H1 (cell line): ENCODE results near the gene SYTL2. TPM values are rescaled to one million over a fixed set of nuclear protein-coding genes. Genes with fewer than 3 reads are reported as not detected.

Experiments used
- BRCA1 ChIP-seq: IDR thresholded peaks from 2 replicates; pipeline ENCODE4 v1.6.1; 2012; ENCODE audit warnings: low read depth, low read length, improper control_type of control experiment
- CHD1 ChIP-seq: IDR thresholded peaks from 2 replicates; pipeline ENCODE4 v1.6.1; 2012; ENCODE audit warnings: low read depth, low read length, improper control_type of control experiment
- EZH2 ChIP-seq: fragments of 200-600 bp; sonication (generic); IDR thresholded peaks from 2 replicates; pipeline ENCODE4 v1.7.1; 2012; ENCODE audit warnings: low read depth, mild to moderate bottlenecking, moderate library complexity, low read length, inconsistent platforms; ENCODE audit not compliant: severe bottlenecking
- NANOG ChIP-seq: IDR thresholded peaks from 2 replicates; pipeline ENCODE4 v1.6.1; 2011; ENCODE audit warnings: low read length, low read depth, mild to moderate bottlenecking, inconsistent platforms; ENCODE audit not compliant: insufficient read depth, poor library complexity, severe bottlenecking
- NRF1 ChIP-seq: IDR thresholded peaks from 2 replicates; pipeline ENCODE4 v1.6.1; 2011; ENCODE audit warnings: mild to moderate bottlenecking, low read depth, low read length, improper control_type of control experiment
- POLR2A ChIP-seq, 2 experiments: IDR thresholded peaks; 1 replicate in 1 of 2; 2 replicates in 1 of 2; pipeline ENCODE4 v1.6.1; 2011; ENCODE audit warnings: low read depth in 2 of 2, low read length in 2 of 2, mild to moderate bottlenecking in 2 of 2; ENCODE audit errors: control extremely low read depth in 1 of 2
- RAD21 ChIP-seq, 2 experiments: IDR thresholded peaks in 1 of 2; conservative IDR thresholded peaks in 1 of 2; 2 replicates each; pipeline ENCODE4 v1.6.1; 2011; ENCODE audit warnings: low read depth in 2 of 2, low read length in 2 of 2, improper control_type of control experiment in 1 of 2, inconsistent platforms in 1 of 2, mild to moderate bottlenecking in 1 of 2, moderate library complexity in 1 of 2
- RXRA ChIP-seq: IDR thresholded peaks from 2 replicates; pipeline ENCODE4 v1.6.1; 2011; ENCODE audit warnings: low read depth, mild to moderate bottlenecking, low read length, moderate library complexity; ENCODE audit not compliant: insufficient read depth
- SAP30 ChIP-seq: fragments of 300-600 bp; sonication (generic); IDR thresholded peaks from 2 replicates; pipeline ENCODE4 v1.7.1; 2012; ENCODE audit warnings: low read length, moderate library complexity, mild to moderate bottlenecking, inconsistent platforms; ENCODE audit not compliant: insufficient read depth, insufficient replicate concordance
- TAF7 ChIP-seq: optimal IDR thresholded peaks from 2 replicates; pipeline ENCODE3; 2011; ENCODE audit warnings: low read depth, mild to moderate bottlenecking, inconsistent platforms, low read length, moderate library complexity, borderline replicate concordance
- polyA plus RNA-seq, 7 experiments: library from polyadenylated mRNA; depleted of rRNA in 3 of 7; stranded (reverse) in 5 of 7; unstranded in 2 of 7; fragments of >200 nt in 5 of 7; fragments of 200-250 nt in 2 of 7; gene quantifications; 1 replicate in 5 of 7; 2 replicates in 1 of 7; 4 replicates in 1 of 7; pipeline versions ENCODE4 v1.2.1 to v1.2.3, GENCODE V29; 2011 to 2013; ENCODE audit warnings: missing spikeins in 2 of 7, mixed read lengths in 2 of 7
- total RNA-seq: library from RNA; stranded (reverse); fragmentation: NEBNext Ultra II Directional; extraction: Animal tissue kit (Norgen Biotek cat#: 25700); gene quantifications from 2 replicates; pipeline ENCODE4 v1.2.1, GENCODE V29; 2021
- TF ChIP-seq, protein P1 (sequence below): fragments of 300-600 bp; sonication (generic); IDR thresholded peaks from 2 replicates; pipeline ENCODE4 v1.7.1; 2012; ENCODE audit warnings: low read length, moderate library complexity, mild to moderate bottlenecking, inconsistent platforms; ENCODE audit not compliant: insufficient replicate concordance

The SYTL2 gene
- total and polyA plus RNA-seq, 2 of the 8 experiments (the other 6 are each of a cell fraction or from before 2014, with no cell fraction given) = 1.3 to 9.1 TPM

DNA sequence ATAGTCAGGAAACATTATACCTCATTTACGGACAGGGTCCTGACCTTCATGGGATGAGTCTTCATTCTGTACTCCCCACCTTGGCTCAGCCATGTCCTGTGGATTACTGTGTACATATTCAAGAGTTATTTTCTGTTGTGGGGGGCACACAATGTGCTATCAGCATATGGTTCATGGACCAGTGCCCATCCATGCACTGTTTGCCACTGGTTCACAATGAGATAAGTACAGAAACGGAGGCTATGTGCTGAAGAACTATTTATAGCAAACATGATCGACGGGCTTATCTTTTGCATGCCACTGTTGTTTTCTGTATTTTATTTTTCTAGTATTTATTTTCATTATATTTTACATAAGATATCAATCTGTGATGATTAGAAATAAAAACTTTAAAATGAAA lies 68.6 kb downstream of the SYTL2 start (continued):
- TF ChIP-seq, protein P1, sequence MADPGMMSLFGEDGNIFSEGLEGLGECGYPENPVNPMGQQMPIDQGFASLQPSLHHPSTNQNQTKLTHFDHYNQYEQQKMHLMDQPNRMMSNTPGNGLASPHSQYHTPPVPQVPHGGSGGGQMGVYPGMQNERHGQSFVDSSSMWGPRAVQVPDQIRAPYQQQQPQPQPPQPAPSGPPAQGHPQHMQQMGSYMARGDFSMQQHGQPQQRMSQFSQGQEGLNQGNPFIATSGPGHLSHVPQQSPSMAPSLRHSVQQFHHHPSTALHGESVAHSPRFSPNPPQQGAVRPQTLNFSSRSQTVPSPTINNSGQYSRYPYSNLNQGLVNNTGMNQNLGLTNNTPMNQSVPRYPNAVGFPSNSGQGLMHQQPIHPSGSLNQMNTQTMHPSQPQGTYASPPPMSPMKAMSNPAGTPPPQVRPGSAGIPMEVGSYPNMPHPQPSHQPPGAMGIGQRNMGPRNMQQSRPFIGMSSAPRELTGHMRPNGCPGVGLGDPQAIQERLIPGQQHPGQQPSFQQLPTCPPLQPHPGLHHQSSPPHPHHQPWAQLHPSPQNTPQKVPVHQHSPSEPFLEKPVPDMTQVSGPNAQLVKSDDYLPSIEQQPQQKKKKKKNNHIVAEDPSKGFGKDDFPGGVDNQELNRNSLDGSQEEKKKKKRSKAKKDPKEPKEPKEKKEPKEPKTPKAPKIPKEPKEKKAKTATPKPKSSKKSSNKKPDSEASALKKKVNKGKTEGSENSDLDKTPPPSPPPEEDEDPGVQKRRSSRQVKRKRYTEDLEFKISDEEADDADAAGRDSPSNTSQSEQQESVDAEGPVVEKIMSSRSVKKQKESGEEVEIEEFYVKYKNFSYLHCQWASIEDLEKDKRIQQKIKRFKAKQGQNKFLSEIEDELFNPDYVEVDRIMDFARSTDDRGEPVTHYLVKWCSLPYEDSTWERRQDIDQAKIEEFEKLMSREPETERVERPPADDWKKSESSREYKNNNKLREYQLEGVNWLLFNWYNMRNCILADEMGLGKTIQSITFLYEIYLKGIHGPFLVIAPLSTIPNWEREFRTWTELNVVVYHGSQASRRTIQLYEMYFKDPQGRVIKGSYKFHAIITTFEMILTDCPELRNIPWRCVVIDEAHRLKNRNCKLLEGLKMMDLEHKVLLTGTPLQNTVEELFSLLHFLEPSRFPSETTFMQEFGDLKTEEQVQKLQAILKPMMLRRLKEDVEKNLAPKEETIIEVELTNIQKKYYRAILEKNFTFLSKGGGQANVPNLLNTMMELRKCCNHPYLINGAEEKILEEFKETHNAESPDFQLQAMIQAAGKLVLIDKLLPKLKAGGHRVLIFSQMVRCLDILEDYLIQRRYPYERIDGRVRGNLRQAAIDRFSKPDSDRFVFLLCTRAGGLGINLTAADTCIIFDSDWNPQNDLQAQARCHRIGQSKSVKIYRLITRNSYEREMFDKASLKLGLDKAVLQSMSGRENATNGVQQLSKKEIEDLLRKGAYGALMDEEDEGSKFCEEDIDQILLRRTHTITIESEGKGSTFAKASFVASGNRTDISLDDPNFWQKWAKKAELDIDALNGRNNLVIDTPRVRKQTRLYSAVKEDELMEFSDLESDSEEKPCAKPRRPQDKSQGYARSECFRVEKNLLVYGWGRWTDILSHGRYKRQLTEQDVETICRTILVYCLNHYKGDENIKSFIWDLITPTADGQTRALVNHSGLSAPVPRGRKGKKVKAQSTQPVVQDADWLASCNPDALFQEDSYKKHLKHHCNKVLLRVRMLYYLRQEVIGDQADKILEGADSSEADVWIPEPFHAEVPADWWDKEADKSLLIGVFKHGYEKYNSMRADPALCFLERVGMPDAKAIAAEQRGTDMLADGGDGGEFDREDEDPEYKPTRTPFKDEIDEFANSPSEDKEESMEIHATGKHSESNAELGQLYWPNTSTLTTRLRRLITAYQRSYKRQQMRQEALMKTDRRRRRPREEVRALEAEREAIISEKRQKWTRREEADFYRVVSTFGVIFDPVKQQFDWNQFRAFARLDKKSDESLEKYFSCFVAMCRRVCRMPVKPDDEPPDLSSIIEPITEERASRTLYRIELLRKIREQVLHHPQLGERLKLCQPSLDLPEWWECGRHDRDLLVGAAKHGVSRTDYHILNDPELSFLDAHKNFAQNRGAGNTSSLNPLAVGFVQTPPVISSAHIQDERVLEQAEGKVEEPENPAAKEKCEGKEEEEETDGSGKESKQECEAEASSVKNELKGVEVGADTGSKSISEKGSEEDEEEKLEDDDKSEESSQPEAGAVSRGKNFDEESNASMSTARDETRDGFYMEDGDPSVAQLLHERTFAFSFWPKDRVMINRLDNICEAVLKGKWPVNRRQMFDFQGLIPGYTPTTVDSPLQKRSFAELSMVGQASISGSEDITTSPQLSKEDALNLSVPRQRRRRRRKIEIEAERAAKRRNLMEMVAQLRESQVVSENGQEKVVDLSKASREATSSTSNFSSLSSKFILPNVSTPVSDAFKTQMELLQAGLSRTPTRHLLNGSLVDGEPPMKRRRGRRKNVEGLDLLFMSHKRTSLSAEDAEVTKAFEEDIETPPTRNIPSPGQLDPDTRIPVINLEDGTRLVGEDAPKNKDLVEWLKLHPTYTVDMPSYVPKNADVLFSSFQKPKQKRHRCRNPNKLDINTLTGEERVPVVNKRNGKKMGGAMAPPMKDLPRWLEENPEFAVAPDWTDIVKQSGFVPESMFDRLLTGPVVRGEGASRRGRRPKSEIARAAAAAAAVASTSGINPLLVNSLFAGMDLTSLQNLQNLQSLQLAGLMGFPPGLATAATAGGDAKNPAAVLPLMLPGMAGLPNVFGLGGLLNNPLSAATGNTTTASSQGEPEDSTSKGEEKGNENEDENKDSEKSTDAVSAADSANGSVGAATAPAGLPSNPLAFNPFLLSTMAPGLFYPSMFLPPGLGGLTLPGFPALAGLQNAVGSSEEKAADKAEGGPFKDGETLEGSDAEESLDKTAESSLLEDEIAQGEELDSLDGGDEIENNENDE = no peak
- TF ChIP-seq BRCA1 (no peak), SAP30 (no peak), CHD1 (no peak), NRF1 (no peak), RXRA (no peak), EZH2 (no peak), TAF7 (no peak), POLR2A (IDR thresholded peaks at IDR 0.05; ENCODE audit: control extremely low read depth in 1 of 2, low read depth in 2 of 2, low read length in 2 of 2) (no peak), RAD21 (IDR thresholded peaks at IDR 0.05 in 1 of 2, conservative IDR thresholded peaks at IDR 0.05 in 1 of 2; ENCODE audit: low read depth in 2 of 2, low read length in 2 of 2) (no peak), NANOG (no peak)
